KMS-11 (cell line): Measurements from ENCODE around the gene UPF1.
A peak's percentile ranks its signal among the peaks of the same experiment; 100 is the strongest.

Experiments
- H2AFZ ChIP-seq: fragments of 200-600 bp; sonication (generic); 2 replicates; pipeline ENCODE4 v1.6.1; 2016; ENCODE audit warnings: antibody characterized with exemption, mixed run types, low read depth
- H3K27ac ChIP-seq: fragments of 200-600 bp; sonication (generic); 2 replicates; pipeline ENCODE4 v1.6.1; 2016; ENCODE audit warnings: mild to moderate bottlenecking, mixed run types
- H3K27me3 ChIP-seq: fragments of 200-600 bp; sonication (generic); 2 replicates; pipeline ENCODE4 v1.6.1; 2017; ENCODE audit warnings: mild to moderate bottlenecking, low read depth, mixed run types, moderate library complexity; ENCODE audit not compliant: insufficient read depth
- H3K36me3 ChIP-seq: fragments of 200-600 bp; sonication (generic); 2 replicates; pipeline ENCODE4 v1.6.1; 2017; ENCODE audit warnings: mild to moderate bottlenecking, mixed run types; ENCODE audit not compliant: insufficient read depth
- H3K4me1 ChIP-seq: fragments of 200-600 bp; sonication (generic); 2 replicates; pipeline ENCODE4 v1.6.1; 2016; ENCODE audit warnings: mild to moderate bottlenecking, low read depth, mixed run types; ENCODE audit not compliant: poor library complexity, severe bottlenecking
- H3K4me2 ChIP-seq: fragments of 200-600 bp; sonication (generic); 2 replicates; pipeline ENCODE4 v1.7.0; 2016; ENCODE audit warnings: mild to moderate bottlenecking, mixed run types
- H3K4me3 ChIP-seq: fragments of 200-600 bp; sonication (generic); IDR thresholded peaks from 2 replicates; pipeline ENCODE4 v1.6.1; 2017; ENCODE audit warnings: low read depth, low read length, mixed read lengths; ENCODE audit not compliant: insufficient read depth
- H3K79me2 ChIP-seq: fragments of 200-600 bp; sonication (generic); 2 replicates; pipeline ENCODE4 v1.6.1; 2016; ENCODE audit warnings: low read depth, mixed run types; ENCODE audit not compliant: insufficient read depth
- H3K9ac ChIP-seq: fragments of 200-600 bp; sonication (generic); 2 replicates; pipeline ENCODE4 v1.6.1; 2016; ENCODE audit warnings: mild to moderate bottlenecking, mixed run types
- H4K20me1 ChIP-seq: fragments of 200-600 bp; sonication (generic); 2 replicates; pipeline ENCODE4 v1.6.1; 2016; ENCODE audit warnings: mild to moderate bottlenecking, mixed run types; ENCODE audit not compliant: insufficient read depth
- TF ChIP-seq, protein P1 (sequence below): fragments of 200-600 bp; sonication (generic); conservative IDR thresholded peaks from 2 replicates; pipeline ENCODE4 v1.6.1; 2017; ENCODE audit warnings: low read depth, mild to moderate bottlenecking, antibody characterized with exemption, low read length, moderate library complexity, mixed read lengths

UPF1 gene

DNA sequence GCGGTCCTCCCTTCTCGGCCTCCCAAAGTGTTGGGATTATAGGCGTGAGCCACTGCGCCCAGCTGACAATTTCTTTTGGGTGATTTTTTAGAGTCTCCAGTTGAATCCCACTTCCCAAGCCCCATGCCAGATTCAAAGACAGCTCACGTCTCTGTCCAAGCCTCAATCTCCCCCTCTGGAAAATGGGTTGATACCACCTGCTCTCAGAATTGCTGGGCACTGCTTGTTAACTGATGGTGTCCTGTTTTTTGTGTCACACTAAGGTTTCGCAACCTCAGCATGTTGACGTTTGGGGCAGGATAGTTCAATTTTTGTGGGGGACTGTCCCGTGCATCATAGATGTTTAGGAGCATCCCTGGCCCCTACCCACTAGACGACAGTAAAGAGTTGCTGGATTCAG lies 14.2 kb upstream of the UPF1 start:
- H3K9ac ChIP-seq: no peak overlapping the region

DNA sequence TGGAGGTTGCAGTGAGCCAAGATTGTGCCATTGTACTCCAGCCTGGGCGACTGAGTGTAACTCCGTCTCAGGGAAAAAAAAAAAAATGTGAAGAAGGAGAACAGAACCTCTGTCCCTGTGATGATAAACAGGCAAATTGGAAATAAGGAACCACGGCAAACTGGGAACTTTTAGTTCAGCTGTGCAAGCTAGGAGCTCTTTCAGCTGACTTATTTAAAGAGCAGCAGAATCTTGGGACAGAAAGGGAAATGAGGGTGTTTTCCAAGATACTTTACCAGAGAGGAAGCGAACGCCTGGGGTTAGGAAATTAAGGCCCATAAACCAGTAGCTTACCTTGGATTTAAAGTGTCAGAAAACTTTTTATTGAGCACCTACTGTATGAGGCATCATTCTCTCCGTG lies 3.0 kb upstream of the UPF1 start:
- H3K27me3 ChIP-seq: no peaks in the 10 kb centered on the region
- H2AFZ ChIP-seq: no peak overlapping the region
- no peak overlapping the region for H3K4me2 ChIP-seq

More for the DNA sequence above, 14.2 kb upstream of the UPF1 start:
- Histone ChIP-seq H3K27ac (no peak overlapping the region), H3K79me2 (no peaks in the 10 kb centered on the region), H3K4me3 (no peak overlapping the region), H3K36me3 (no peaks in the 10 kb centered on the region), H4K20me1 (no peaks in the 10 kb centered on the region), H2AFZ (no peak overlapping the region), H3K4me1 (no peaks in the 10 kb centered on the region), H3K4me2 (no peak overlapping the region), H3K27me3 (no peaks in the 10 kb centered on the region)
- TF ChIP-seq, protein P1, sequence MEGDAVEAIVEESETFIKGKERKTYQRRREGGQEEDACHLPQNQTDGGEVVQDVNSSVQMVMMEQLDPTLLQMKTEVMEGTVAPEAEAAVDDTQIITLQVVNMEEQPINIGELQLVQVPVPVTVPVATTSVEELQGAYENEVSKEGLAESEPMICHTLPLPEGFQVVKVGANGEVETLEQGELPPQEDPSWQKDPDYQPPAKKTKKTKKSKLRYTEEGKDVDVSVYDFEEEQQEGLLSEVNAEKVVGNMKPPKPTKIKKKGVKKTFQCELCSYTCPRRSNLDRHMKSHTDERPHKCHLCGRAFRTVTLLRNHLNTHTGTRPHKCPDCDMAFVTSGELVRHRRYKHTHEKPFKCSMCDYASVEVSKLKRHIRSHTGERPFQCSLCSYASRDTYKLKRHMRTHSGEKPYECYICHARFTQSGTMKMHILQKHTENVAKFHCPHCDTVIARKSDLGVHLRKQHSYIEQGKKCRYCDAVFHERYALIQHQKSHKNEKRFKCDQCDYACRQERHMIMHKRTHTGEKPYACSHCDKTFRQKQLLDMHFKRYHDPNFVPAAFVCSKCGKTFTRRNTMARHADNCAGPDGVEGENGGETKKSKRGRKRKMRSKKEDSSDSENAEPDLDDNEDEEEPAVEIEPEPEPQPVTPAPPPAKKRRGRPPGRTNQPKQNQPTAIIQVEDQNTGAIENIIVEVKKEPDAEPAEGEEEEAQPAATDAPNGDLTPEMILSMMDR: no peak

DNA sequence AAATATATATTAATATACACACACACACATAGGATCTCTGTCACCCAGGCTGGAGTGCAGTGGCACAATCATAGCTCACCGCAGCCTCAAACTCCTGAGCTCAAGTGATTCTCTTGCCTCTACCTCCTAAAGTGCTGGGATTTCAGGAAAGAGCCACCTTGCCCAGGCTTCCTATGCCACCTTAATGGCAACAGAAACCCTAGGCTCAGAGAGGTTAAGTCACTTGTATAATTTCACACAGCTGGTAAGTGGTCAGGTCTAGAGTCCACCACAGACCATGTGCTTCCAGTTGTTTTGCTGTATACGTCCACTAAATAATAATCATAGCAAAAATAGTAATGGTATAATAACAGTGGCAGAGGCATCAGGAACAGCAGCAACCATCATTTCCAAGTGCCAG lies 1.3 kb upstream of the UPF1 start:
- Histone ChIP-seq H3K36me3 (0 out of 2 replicates have a peak, but pooled peaks cover 3% of the 10 kb centered on the region), H3K27ac (no peak overlapping the region)
- TF ChIP-seq, protein P1: no peak

More for the DNA sequence above, 3.0 kb upstream of the UPF1 start:
- no peak overlapping the region for H3K4me3 ChIP-seq
- H3K36me3 ChIP-seq: 0 out of 2 replicates have a peak, but pooled peaks cover 2% of the 10 kb centered on the region
- no peak overlapping the region for H3K27ac ChIP-seq
- TF ChIP-seq, protein P1: no peak
- peaks cover 18% of the 10 kb centered on the region for H3K79me2 ChIP-seq
- H3K4me1 ChIP-seq: peaks cover 7% of the 10 kb centered on the region
- H4K20me1 ChIP-seq: peaks cover 9% of the 10 kb centered on the region
- H3K9ac ChIP-seq: no peak overlapping the region

DNA sequence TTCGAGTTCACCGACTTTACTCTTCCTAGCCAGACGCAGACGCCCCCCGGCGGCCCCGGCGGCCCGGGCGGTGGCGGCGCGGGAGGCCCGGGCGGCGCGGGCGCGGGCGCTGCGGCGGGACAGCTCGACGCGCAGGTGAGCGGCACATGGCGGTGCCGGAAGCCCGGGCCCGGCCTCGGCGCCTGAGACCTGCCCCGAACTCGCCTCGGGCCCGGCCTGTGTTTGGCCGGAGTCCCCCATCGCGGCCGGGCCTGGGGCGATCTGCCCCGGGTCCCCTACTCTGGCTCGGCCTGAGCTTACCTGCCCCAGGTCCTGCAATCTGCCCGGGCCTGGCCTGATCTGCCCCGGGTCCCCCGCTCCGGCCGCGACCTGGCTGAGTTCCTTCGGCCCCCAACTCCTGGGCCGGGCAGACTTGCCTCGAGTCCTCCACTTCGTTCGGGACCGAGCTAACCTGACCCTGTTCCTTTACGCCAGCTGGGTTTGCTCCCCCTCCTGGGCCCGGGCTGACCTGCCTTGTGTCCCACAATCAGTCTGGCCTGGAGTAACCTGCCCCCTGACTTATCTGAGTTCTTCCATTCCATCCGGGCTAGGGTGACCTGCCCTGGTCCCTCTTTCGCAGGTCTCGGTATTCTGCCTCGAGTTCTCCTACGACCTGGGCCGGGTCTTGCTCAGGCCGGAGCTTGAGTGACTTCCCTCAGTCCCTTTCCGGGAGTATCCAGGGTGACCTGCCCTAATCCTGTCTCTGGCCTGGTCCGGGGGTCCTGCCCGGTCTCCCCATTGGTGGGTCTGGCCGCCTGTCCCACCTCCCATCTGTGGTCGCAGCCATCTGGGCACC lies 764 bp downstream of the UPF1 start:
- Histone ChIP-seq H3K36me3 (0 out of 2 replicates have a peak, but pooled peaks cover 8% of the 10 kb centered on the region), H2AFZ (no peak overlapping the region), H3K27me3 (no peaks in the 10 kb centered on the region), H3K4me3 (no peak overlapping the region), H3K27ac (peak overlapping the region; percentile 78), H3K4me2 (peak overlapping the region; percentile 96), H3K9ac (peak overlapping the region; percentile 95), H3K79me2 (peaks cover 56% of the 10 kb centered on the region), H4K20me1 (peaks cover 45% of the 10 kb centered on the region), H3K4me1 (peaks cover 43% of the 10 kb centered on the region)
- TF ChIP-seq, protein P1: no peak

More for the DNA sequence above, 1.3 kb upstream of the UPF1 start:
- no peaks in the 10 kb centered on the region for H3K27me3 ChIP-seq
- peaks cover 36% of the 10 kb centered on the region for H3K79me2 ChIP-seq
- H2AFZ ChIP-seq: no peak overlapping the region
- H3K4me1 ChIP-seq: peaks cover 22% of the 10 kb centered on the region
- H3K9ac ChIP-seq: no peak overlapping the region
- no peak overlapping the region for H3K4me3 ChIP-seq
- H4K20me1 ChIP-seq: peaks cover 26% of the 10 kb centered on the region
- no peak overlapping the region for H3K4me2 ChIP-seq
